ENCODE data around the gene PLEKHA7. TPM values are rescaled to one million over a fixed set of nuclear protein-coding genes. Genes with fewer than 3 reads are reported as not detected.

Gene PLEKHA7
- total and polyA plus RNA-seq, 2 experiments from 2014 or later = 0.43 TPM; not detected in 1

- Histone ChIP-seq H3K79me2 (ENCODE audit: insufficient read depth) (no peaks in the 10 kb centered on the region), H3K4me2 (ENCODE audit: unreplicated experiment) (no peak overlapping the region), H3K9ac (no peak overlapping the region), H3F3A (ENCODE audit: insufficient read depth) (no peaks in the 10 kb centered on the region), H3K4me3 (no peak overlapping the region), H4K20me1 (ENCODE audit: insufficient read depth) (no peaks in the 10 kb centered on the region), H3K9me2 (ENCODE audit: insufficient read depth) (no peaks in the 10 kb centered on the region), H3K27ac (no peak overlapping the region), H3K4me1 (ENCODE audit: insufficient read depth) (no peaks in the 10 kb centered on the region; the same call in 1 of the 2 replicates), H3K9me3 (ENCODE audit: low read depth) (no peaks in the 10 kb centered on the region), H3K27me3 (replicated peaks; ENCODE audit: insufficient read depth) (no peaks in the 10 kb centered on the region), H2AFZ (no peak overlapping the region), H3K36me3 (ENCODE audit: low read depth) (no peaks in the 10 kb centered on the region)
- in situ Hi-C loops (cut with MboI) = no loop called here
- no peak for DNase-seq
- TF ChIP-seq EZH2 (IDR thresholded peaks at IDR 0.05; ENCODE audit: insufficient read depth, poor library complexity, severe bottlenecking) (no peak), EZH2phosphoT487 (IDR thresholded peaks at IDR 0.05; ENCODE audit: insufficient read depth, low read depth) (no peak)
- 3 to 12% methylated on average over 2 of the region's 2 CpGs for WGBS, 2 experiments (ENCODE audit: low coverage in 1 of 2, low lambda C conversion rate in 2 of 2, missing lambda C conversion rate in 2 of 2)
Measured at GRCh38 chr11:16977994-16978315, 36.3 kb downstream of the PLEKHA7 start.

GRCh38 chr11:16977136-16977993, 36.8 kb downstream of the PLEKHA7 start:
- Histone ChIP-seq H3K36me3 (ENCODE audit: low read depth) (no peaks in the 10 kb centered on the region), H3K27ac (no peak overlapping the region), H3K9me2 (ENCODE audit: insufficient read depth) (no peaks in the 10 kb centered on the region), H3K4me3 (no peak overlapping the region), H4K20me1 (ENCODE audit: insufficient read depth) (no peaks in the 10 kb centered on the region), H3K9me3 (ENCODE audit: low read depth) (no peaks in the 10 kb centered on the region), H2AFZ (no peak overlapping the region), H3K9ac (no peak overlapping the region), H3K4me2 (ENCODE audit: unreplicated experiment) (no peak overlapping the region), H3K4me1 (ENCODE audit: insufficient read depth) (no peaks in the 10 kb centered on the region; the same call in 1 of the 2 replicates), H3K79me2 (ENCODE audit: insufficient read depth) (no peaks in the 10 kb centered on the region), H3K27me3 (replicated peaks; ENCODE audit: insufficient read depth) (no peaks in the 10 kb centered on the region), H3F3A (ENCODE audit: insufficient read depth) (no peaks in the 10 kb centered on the region)
- TF ChIP-seq EZH2phosphoT487 (IDR thresholded peaks at IDR 0.05; ENCODE audit: insufficient read depth, low read depth) (no peak), EZH2 (IDR thresholded peaks at IDR 0.05; ENCODE audit: insufficient read depth, poor library complexity, severe bottlenecking) (no peak)
- no peak for DNase-seq
- in situ Hi-C loops (cut with MboI) = no loop called here
- 29 to 40% methylated on average over 7 of the region's 7 CpGs for WGBS, 2 experiments (ENCODE audit: low coverage in 1 of 2, low lambda C conversion rate in 2 of 2, missing lambda C conversion rate in 2 of 2)

DNA sequence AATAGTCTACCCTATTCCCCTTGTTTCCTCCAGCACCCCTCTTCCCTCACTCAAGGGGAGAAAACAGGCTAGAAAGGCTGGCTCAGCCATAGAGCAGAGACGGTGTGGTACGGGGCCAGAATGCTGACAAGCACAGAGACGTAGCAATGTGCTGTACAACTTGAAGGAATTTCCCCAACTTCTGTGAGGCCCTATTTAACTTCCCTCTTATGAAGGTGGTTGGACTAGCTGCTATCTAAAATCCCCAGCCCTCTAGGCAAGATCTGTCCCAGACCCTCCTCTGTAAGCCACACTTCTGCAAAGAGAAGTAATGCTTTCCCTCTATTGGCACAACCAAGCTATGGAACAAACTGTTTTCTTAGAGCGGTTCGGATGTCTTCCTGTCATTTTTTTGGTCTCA, 37.8 kb downstream of the PLEKHA7 start:
- Histone ChIP-seq H3K36me3 (ENCODE audit: low read depth) (no peaks in the 10 kb centered on the region), H3F3A (ENCODE audit: insufficient read depth) (no peaks in the 10 kb centered on the region), H3K27ac (no peak overlapping the region), H2AFZ (no peak overlapping the region), H4K20me1 (ENCODE audit: insufficient read depth) (no peaks in the 10 kb centered on the region), H3K9ac (no peak overlapping the region), H3K79me2 (ENCODE audit: insufficient read depth) (no peaks in the 10 kb centered on the region), H3K27me3 (replicated peaks; ENCODE audit: insufficient read depth) (no peaks in the 10 kb centered on the region), H3K4me2 (ENCODE audit: unreplicated experiment) (no peak overlapping the region), H3K9me2 (ENCODE audit: insufficient read depth) (no peaks in the 10 kb centered on the region), H3K9me3 (ENCODE audit: low read depth) (no peaks in the 10 kb centered on the region), H3K4me1 (ENCODE audit: insufficient read depth) (no peaks in the 10 kb centered on the region), H3K4me3 (no peak overlapping the region)
- in situ Hi-C loops (cut with MboI) = no loop called here
- no peak for TF ChIP-seq EZH2phosphoT487 (IDR thresholded peaks at IDR 0.05; ENCODE audit: insufficient read depth, low read depth)
- no peak for TF ChIP-seq EZH2 (IDR thresholded peaks at IDR 0.05; ENCODE audit: insufficient read depth, poor library complexity, severe bottlenecking)
- no peak for DNase-seq
- 53 to 61% methylated on average over 5 of the region's 5 CpGs for WGBS, 2 experiments (ENCODE audit: low coverage in 1 of 2, low lambda C conversion rate in 2 of 2, missing lambda C conversion rate in 2 of 2)

GRCh38 chr11:16975906-16976305, 38.3 kb downstream of the PLEKHA7 start:
- Histone ChIP-seq H3K27me3 (replicated peaks; ENCODE audit: insufficient read depth) (no peaks in the 10 kb centered on the region), H3K4me2 (ENCODE audit: unreplicated experiment) (no peak overlapping the region), H4K20me1 (ENCODE audit: insufficient read depth) (no peaks in the 10 kb centered on the region), H3K79me2 (ENCODE audit: insufficient read depth) (no peaks in the 10 kb centered on the region), H3K9me3 (ENCODE audit: low read depth) (no peaks in the 10 kb centered on the region), H3K4me1 (ENCODE audit: insufficient read depth) (no peaks in the 10 kb centered on the region), H3K4me3 (no peak overlapping the region), H2AFZ (no peak overlapping the region), H3F3A (ENCODE audit: insufficient read depth) (no peaks in the 10 kb centered on the region), H3K9ac (no peak overlapping the region), H3K36me3 (ENCODE audit: low read depth) (no peaks in the 10 kb centered on the region), H3K27ac (no peak overlapping the region), H3K9me2 (ENCODE audit: insufficient read depth) (no peaks in the 10 kb centered on the region)
- no peak for DNase-seq
- TF ChIP-seq EZH2 (IDR thresholded peaks at IDR 0.05; ENCODE audit: insufficient read depth, poor library complexity, severe bottlenecking) (no peak), EZH2phosphoT487 (IDR thresholded peaks at IDR 0.05; ENCODE audit: insufficient read depth, low read depth) (no peak)
- 31 to 53% methylated on average over 1 of the region's 1 CpG for WGBS, 2 experiments (ENCODE audit: low coverage in 1 of 2, low lambda C conversion rate in 2 of 2, missing lambda C conversion rate in 2 of 2)
- in situ Hi-C loops (cut with MboI) = no loop called here
